ENCODE data around the gene CD300C. TPM values are rescaled to one million over a fixed set of nuclear protein-coding genes. Genes with fewer than 3 reads are reported as not detected.

Gene CD300C
- total and polyA plus RNA-seq, 10 of the 15 experiments (the other 5 are each of a cell fraction or from before 2014, with no cell fraction given) = 0.12 to 0.38 (median 0.23) TPM; not detected in 3

GRCh38 chr17:74565126-74565525 is 19.2 kb upstream of the CD300C start:
- H3K9me3 ChIP-seq (replicated peaks; ENCODE audit: control insufficient read depth, insufficient read depth, low read length) = no peaks in the 10 kb centered on the region
- peaks cover 1 to 5% of the 10 kb centered on the region in 2 experiments; a peak in 3 of 4 replicates for H3K27me3 ChIP-seq (replicated peaks in 1 of 2; ENCODE audit: control insufficient read depth in 2 of 2, insufficient read depth in 2 of 2, low read length in 1 of 2)
- WGBS (ENCODE audit: insufficient coverage, insufficient replicate concordance, low lambda C conversion rate, missing lambda C conversion rate) = 12% methylated on average over 5 of the region's 5 CpGs
- no peaks in the 10 kb centered on the region for H4K20me1 ChIP-seq (ENCODE audit: control insufficient read depth, insufficient read depth)
- no peaks in the 10 kb centered on the region for H3K36me3 ChIP-seq (ENCODE audit: control insufficient read depth in 2 of 2, insufficient read depth in 2 of 2, low read length in 1 of 2)
- TF ChIP-seq TCF3 (IDR thresholded peaks at IDR 0.05; ENCODE audit: borderline replicate concordance, insufficient read depth, low read depth, low read length) (no peak), ATF3 (IDR thresholded peaks at IDR 0.05; ENCODE audit: borderline replicate concordance, extremely low read depth, low read depth, low read length) (no peak), NR2C1 (IDR thresholded peaks at IDR 0.05) (no peak)
- BruUV-seq (replicated peaks) = no TSS peak
- H3K79me2 ChIP-seq (ENCODE audit: control insufficient read depth, insufficient read depth, low read length) = no peaks in the 10 kb centered on the region
- ChIA-PET SMC1A (ENCODE audit: uncharacterized antibody, unreplicated experiment) (no interaction called here), RAD21 (ENCODE audit: unreplicated experiment) (no interaction called here), CTCF (interaction anchor here (1.0 to 3.8 kb wide), 9 partner anchors 9 to 172 kb away, joined by 3 to 34 read pairs (median 6); partner anchors contain the start of gene RAB37), POLR2A (no interaction called here)
- FAIRE-seq = no peak
- intact Hi-C loops (cut with micrococcal nuclease; ENCODE audit: unreplicated experiment) = loop anchor here (5.0 kb wide), 1 partner anchor 82 kb away; no protein-coding TSS in a partner anchor
- no peak overlapping the region for H3K27ac ChIP-seq (ENCODE audit: control insufficient read depth, insufficient read depth)
- DNase-seq (ENCODE audit: low read depth, low spot score) = no peak
- no peak overlapping the region for H2AFZ ChIP-seq (ENCODE audit: control insufficient read depth, low read depth, low read length)
- H3K4me2 ChIP-seq (ENCODE audit: control insufficient read depth, insufficient read depth) = no peak overlapping the region
- in situ Hi-C loops (cut with MboI) = no loop called here
- H3K4me3 ChIP-seq = no peak overlapping the region
- ATAC-seq = no peak
- no peaks in the 10 kb centered on the region for H3K4me1 ChIP-seq (ENCODE audit: control insufficient read depth, insufficient read depth, low read length)
- H3K9ac ChIP-seq (ENCODE audit: control insufficient read depth, insufficient read depth, low read length) = no peak overlapping the region

- in situ Hi-C loops (cut with MboI) = no loop called here
- no peaks in the 10 kb centered on the region for H3K4me1 ChIP-seq (ENCODE audit: control insufficient read depth, insufficient read depth, low read length)
Measured at GRCh38 chr17:74563358-74563757, 17.4 kb upstream of the CD300C start.

More at GRCh38 chr17:74563358-74563757, 17.4 kb upstream of the CD300C start:
- Histone ChIP-seq H3K36me3 (ENCODE audit: control insufficient read depth in 2 of 2, insufficient read depth in 2 of 2, low read length in 1 of 2) (no peaks in the 10 kb centered on the region), H3K27me3 (replicated peaks in 1 of 2; ENCODE audit: control insufficient read depth in 2 of 2, insufficient read depth in 2 of 2, low read length in 1 of 2) (peaks cover 1 to 2% of the 10 kb centered on the region in 2 experiments; a peak in 3 of 4 replicates), H3K9me3 (replicated peaks; ENCODE audit: control insufficient read depth, insufficient read depth, low read length) (no peaks in the 10 kb centered on the region; the same call in 2 of the 3 replicates), H4K20me1 (ENCODE audit: control insufficient read depth, insufficient read depth) (no peaks in the 10 kb centered on the region), H3K79me2 (ENCODE audit: control insufficient read depth, insufficient read depth, low read length) (no peaks in the 10 kb centered on the region), H2AFZ (ENCODE audit: control insufficient read depth, low read depth, low read length) (no peak overlapping the region), H3K9ac (ENCODE audit: control insufficient read depth, insufficient read depth, low read length) (no peak overlapping the region), H3K27ac (ENCODE audit: control insufficient read depth, insufficient read depth) (no peak overlapping the region), H3K4me2 (ENCODE audit: control insufficient read depth, insufficient read depth) (no peak overlapping the region), H3K4me3 (no peak overlapping the region)
- DNase-seq (ENCODE audit: low read depth, low spot score) (no peak), ATAC-seq (no peak), FAIRE-seq (no peak)
- ChIA-PET POLR2A (no interaction called here), SMC1A (ENCODE audit: uncharacterized antibody, unreplicated experiment) (no interaction called here), RAD21 (ENCODE audit: unreplicated experiment) (no interaction called here), CTCF (no interaction called here)
- BruUV-seq (replicated peaks) = no TSS peak
- intact Hi-C loops (cut with micrococcal nuclease; ENCODE audit: unreplicated experiment) = no loop called here
- no peak for TF ChIP-seq NR2C1 (IDR thresholded peaks at IDR 0.05)
- TF ChIP-seq BCL3 (IDR thresholded peaks at IDR 0.05; ENCODE audit: borderline replicate concordance, insufficient read depth, low read depth, low read length, poor library complexity, severe bottlenecking) = peak; percentile 86
- whole genome bisulfite sequencing (ENCODE audit: insufficient coverage, insufficient replicate concordance, low lambda C conversion rate, missing lambda C conversion rate) = 0% methylated on average over 1 of the region's 1 CpG

Measured in GM12878 (cell line).